DMS53 treated with DMSO at 0.1 percent for 48 hours (cell line): Measurements from ENCODE around the gene WDR6.
A peak's percentile ranks its signal among the peaks of the same experiment; 100 is the strongest.

ENCODE experiments used
- DNase-seq: peaks from one replicate; lab custom pipeline; 2025; ENCODE audit not compliant: unreplicated experiment; lab: John Stamatoyannopoulos, UW

WDR6 gene

GRCh38 chr3:49028673-49029562 lies 21.7 kb downstream of the WDR6 start, which contains the start of gene IMPDH2:
TSS of gene IMPDH2 (minus strand) at chr3:49029398. CDS start at chr3:49029350, 48 bp downstream.
- DNase-seq, result peak; percentile 18

- DNase-seq, result no peak
Measured at GRCh38 chr3:49029563-49029884, 22.3 kb downstream of the WDR6 start.

GRCh38 chr3:49030321-49030720 lies 23.1 kb downstream of the WDR6 start:
- DNase-seq, result no peak

- no peak for DNase-seq
Measured at GRCh38 chr3:49032646-49033304, 25.6 kb downstream of the WDR6 start.

GRCh38 chr3:49034650-49035049 lies 27.5 kb downstream of the WDR6 start:
- no peak for DNase-seq

GRCh38 chr3:49035281-49035680 lies 28.1 kb downstream of the WDR6 start:
- no peak for DNase-seq

- no peak for DNase-seq
Measured at GRCh38 chr3:49053543-49053942, 46.4 kb downstream of the WDR6 start.

- DNase-seq, result no peak
Measured at GRCh38 chr3:49054344-49054862, 47.2 kb downstream of the WDR6 start.

GRCh38 chr3:49057268-49057667 lies 50.1 kb downstream of the WDR6 start:
- no peak for DNase-seq

- no peak for DNase-seq
Measured at GRCh38 chr3:49058011-49058410, 50.8 kb downstream of the WDR6 start.
